Astrocyte (in vitro differentiated cells and primary cell): Measurements from ENCODE around the gene CATSPERZ. TPM values are rescaled to one million over a fixed set of nuclear protein-coding genes. Genes with fewer than 3 reads are reported as not detected.

Experiments used
- DNase-seq: peaks from one replicate; pipeline ENCODE4 v3.0.0-alpha.2; 2010; ENCODE audit warnings: low read depth
- FAIRE-seq: peaks from 2 replicates; lab custom pipeline; 2011; peaks lifted over from hg19 to GRCh38; lab: Jason Lieb, UNC
- H2AFZ ChIP-seq: 2 replicates; pipeline ENCODE4 v1.6.0; 2012; ENCODE audit warnings: low read depth, low read length, inconsistent platforms
- H3K27ac ChIP-seq: 2 replicates; pipeline ENCODE4 v1.5.1; 2011; ENCODE audit warnings: low read depth, low read length, inconsistent platforms
- H3K27me3 ChIP-seq: 2 replicates; pipeline ENCODE4 v1.6.0; 2011; ENCODE audit warnings: low read length, inconsistent platforms; ENCODE audit not compliant: insufficient read depth
- H3K36me3 ChIP-seq: 2 replicates; pipeline ENCODE4 v1.5.1; 2011; ENCODE audit warnings: low read length, inconsistent platforms; ENCODE audit not compliant: insufficient read depth
- H3K4me1 ChIP-seq: 2 replicates; pipeline ENCODE4 v1.5.1; 2011; ENCODE audit warnings: low read length, inconsistent platforms; ENCODE audit not compliant: insufficient read depth
- H3K4me2 ChIP-seq: 2 replicates; pipeline ENCODE4 v1.6.0; 2012; ENCODE audit warnings: low read length, inconsistent platforms
- H3K4me3 ChIP-seq: 2 replicates; pipeline ENCODE4 v1.5.1; 2011; ENCODE audit warnings: low read depth, mild to moderate bottlenecking, low read length, inconsistent platforms; ENCODE audit not compliant: insufficient read depth
- H3K79me2 ChIP-seq: 2 replicates; pipeline ENCODE4 v1.6.0; 2012; ENCODE audit warnings: mild to moderate bottlenecking, low read length, inconsistent platforms; ENCODE audit not compliant: insufficient read depth
- H3K9ac ChIP-seq: 2 replicates; pipeline ENCODE4 v1.6.0; 2012; ENCODE audit warnings: mild to moderate bottlenecking, low read length, inconsistent platforms
- H3K9me3 ChIP-seq: 2 replicates; pipeline ENCODE4 v1.5.1; 2012; ENCODE audit warnings: low read depth, mild to moderate bottlenecking, low read length, inconsistent platforms; ENCODE audit not compliant: insufficient read depth
- H4K20me1 ChIP-seq: 2 replicates; pipeline ENCODE4 v1.6.0; 2012; ENCODE audit warnings: low read length, inconsistent platforms; ENCODE audit not compliant: insufficient read depth
- H3K27ac Mint-ChIP-seq: one replicate; pipeline ENCODE4 v1.8.0; 2021; ENCODE audit warnings: mild to moderate bottlenecking, mixed read lengths; ENCODE audit not compliant: unreplicated experiment
- H3K27me3 Mint-ChIP-seq: one replicate; pipeline ENCODE4 v1.8.0; 2021; ENCODE audit warnings: low read depth, mixed read lengths; ENCODE audit not compliant: unreplicated experiment
- H3K36me3 Mint-ChIP-seq: one replicate; pipeline ENCODE4 v1.8.0; 2021; ENCODE audit warnings: low read depth, mixed read lengths; ENCODE audit not compliant: unreplicated experiment
- H3K4me1 Mint-ChIP-seq: one replicate; pipeline ENCODE4 v1.8.0; 2021; ENCODE audit warnings: low read depth, mixed read lengths; ENCODE audit not compliant: unreplicated experiment
- H3K4me3 Mint-ChIP-seq: one replicate; pipeline ENCODE4 v1.8.0; 2021; ENCODE audit warnings: mild to moderate bottlenecking, moderate library complexity, mixed read lengths; ENCODE audit not compliant: unreplicated experiment
- H3K9me3 Mint-ChIP-seq: one replicate; pipeline ENCODE4 v1.8.0; 2021; ENCODE audit warnings: mild to moderate bottlenecking, mixed read lengths; ENCODE audit not compliant: unreplicated experiment
- CTCF ChIP-seq: IDR thresholded peaks from 2 replicates; pipeline ENCODE4 v1.5.1; 2011; ENCODE audit warnings: low read depth, mild to moderate bottlenecking, inconsistent platforms, low read length, moderate library complexity; ENCODE audit not compliant: insufficient read depth
- EZH2 ChIP-seq: IDR thresholded peaks from 2 replicates; pipeline ENCODE4 v1.6.1; 2012; ENCODE audit warnings: mild to moderate bottlenecking, low read length, inconsistent platforms; ENCODE audit not compliant: insufficient read depth
- total RNA-seq: library from RNA; stranded (reverse); gene quantifications from 2 replicates; pipeline ENCODE4 v1.2.1, GENCODE V29; 2021

Gene CATSPERZ
- total RNA-seq, 1 donor from 2014 or later, result not detected

GRCh38 chr11:64324692-64325469, 24.7 kb downstream of the CATSPERZ start:
- H2AFZ ChIP-seq, result no peak overlapping the region
- no peak for TF ChIP-seq CTCF
- TF ChIP-seq EZH2, result no peak
- no peak overlapping the region for H3K9ac ChIP-seq
- H3K4me3 Mint-ChIP-seq, result no peak overlapping the region
- peaks cover 3% of the 10 kb centered on the region for H3K36me3 ChIP-seq
- H3K79me2 ChIP-seq, result no peaks in the 10 kb centered on the region
- H3K4me1 ChIP-seq, result peaks cover 3% of the 10 kb centered on the region
- peaks cover 18% of the 10 kb centered on the region for H3K36me3 Mint-ChIP-seq
- H3K9me3 ChIP-seq, result no peaks in the 10 kb centered on the region
- no peak overlapping the region for H3K27ac ChIP-seq
- peaks cover 9% of the 10 kb centered on the region for H3K27me3 Mint-ChIP-seq
- peaks cover 28% of the 10 kb centered on the region for H4K20me1 ChIP-seq
- H3K27me3 ChIP-seq, result no peaks in the 10 kb centered on the region
- no peak overlapping the region for H3K4me2 ChIP-seq
- no peak for FAIRE-seq
- H3K4me3 ChIP-seq, result no peak overlapping the region
- H3K4me1 Mint-ChIP-seq, result peaks cover 15% of the 10 kb centered on the region
- no peak for DNase-seq
- peaks cover 2% of the 10 kb centered on the region for H3K9me3 Mint-ChIP-seq
- no peak overlapping the region for H3K27ac Mint-ChIP-seq

- H3K79me2 ChIP-seq, result no peaks in the 10 kb centered on the region
These were observed 27.2 kb downstream of the CATSPERZ start for GRCh38 chr11:64327375-64327774.

More at GRCh38 chr11:64327375-64327774, 27.2 kb downstream of the CATSPERZ start:
- Mint-ChIP-seq H3K36me3 (peaks cover 5% of the 10 kb centered on the region), H3K9me3 (peaks cover 2% of the 10 kb centered on the region), H3K27ac (no peak overlapping the region), H3K4me3 (no peak overlapping the region), H3K4me1 (peaks cover 12% of the 10 kb centered on the region), H3K27me3 (peaks cover 9% of the 10 kb centered on the region)
- Histone ChIP-seq H3K4me3 (no peak overlapping the region), H3K27me3 (no peaks in the 10 kb centered on the region), H3K4me2 (no peak overlapping the region), H3K27ac (no peak overlapping the region), H4K20me1 (peaks cover 10% of the 10 kb centered on the region), H3K4me1 (peaks cover 10% of the 10 kb centered on the region), H3K9ac (no peak overlapping the region), H2AFZ (no peak overlapping the region), H3K9me3 (no peaks in the 10 kb centered on the region), H3K36me3 (no peaks in the 10 kb centered on the region)
- TF ChIP-seq EZH2 (no peak), CTCF (no peak)
- FAIRE-seq (no peak), DNase-seq (no peak)
